ENCODE data around the gene ICA1.

DNA sequence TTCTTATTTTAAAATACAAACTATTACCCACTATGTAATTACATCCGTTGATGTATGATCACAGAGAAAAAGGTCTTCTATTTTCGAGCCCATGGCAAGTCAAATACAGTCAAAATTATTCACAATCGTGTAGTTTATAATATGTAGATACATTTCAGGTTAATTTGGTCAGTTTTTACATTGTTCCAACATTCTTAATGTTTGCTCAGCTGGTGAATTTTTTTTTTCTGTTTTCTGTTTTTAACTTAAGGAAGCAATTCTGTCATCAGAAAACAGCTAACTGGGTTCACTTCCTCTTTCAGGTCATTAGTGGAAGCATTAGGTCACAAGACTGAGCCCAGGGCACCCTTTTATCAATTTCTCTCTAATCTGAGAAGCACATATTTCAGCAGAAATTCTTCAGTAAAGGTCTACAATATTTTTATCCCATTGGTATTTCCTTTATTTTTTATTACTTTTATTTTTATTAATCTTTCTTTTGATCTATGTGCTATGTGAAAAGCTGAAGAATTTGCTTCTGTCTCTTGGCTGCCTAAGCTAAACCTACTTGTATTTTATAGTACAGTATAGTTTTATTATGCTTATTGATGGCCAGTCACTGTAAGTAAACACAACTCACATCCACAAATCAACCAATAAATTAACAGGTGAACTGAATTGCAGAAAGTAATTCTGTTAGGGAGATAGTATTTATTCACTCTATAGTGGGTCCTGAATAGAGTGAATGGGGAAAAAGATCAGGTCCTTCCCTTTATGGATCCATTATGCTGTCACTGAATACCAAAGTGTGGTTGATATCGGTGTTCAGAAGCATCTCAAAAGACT, 84.6 kb downstream of the ICA1 start:
- TF ChIP-seq, protein P1, sequence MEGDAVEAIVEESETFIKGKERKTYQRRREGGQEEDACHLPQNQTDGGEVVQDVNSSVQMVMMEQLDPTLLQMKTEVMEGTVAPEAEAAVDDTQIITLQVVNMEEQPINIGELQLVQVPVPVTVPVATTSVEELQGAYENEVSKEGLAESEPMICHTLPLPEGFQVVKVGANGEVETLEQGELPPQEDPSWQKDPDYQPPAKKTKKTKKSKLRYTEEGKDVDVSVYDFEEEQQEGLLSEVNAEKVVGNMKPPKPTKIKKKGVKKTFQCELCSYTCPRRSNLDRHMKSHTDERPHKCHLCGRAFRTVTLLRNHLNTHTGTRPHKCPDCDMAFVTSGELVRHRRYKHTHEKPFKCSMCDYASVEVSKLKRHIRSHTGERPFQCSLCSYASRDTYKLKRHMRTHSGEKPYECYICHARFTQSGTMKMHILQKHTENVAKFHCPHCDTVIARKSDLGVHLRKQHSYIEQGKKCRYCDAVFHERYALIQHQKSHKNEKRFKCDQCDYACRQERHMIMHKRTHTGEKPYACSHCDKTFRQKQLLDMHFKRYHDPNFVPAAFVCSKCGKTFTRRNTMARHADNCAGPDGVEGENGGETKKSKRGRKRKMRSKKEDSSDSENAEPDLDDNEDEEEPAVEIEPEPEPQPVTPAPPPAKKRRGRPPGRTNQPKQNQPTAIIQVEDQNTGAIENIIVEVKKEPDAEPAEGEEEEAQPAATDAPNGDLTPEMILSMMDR (IDR thresholded peaks at IDR 0.05), result no peak
- TF ChIP-seq POLR2A (IDR thresholded peaks at IDR 0.05), result no peak

All from thyroid gland (tissue), 4 donors.